ENCODE results near the gene GRSF1.

- TF ChIP-seq CTCF (tag by site-specific recombination; IDR thresholded peaks at IDR 0.05) (no peak), TRIM28 (IDR thresholded peaks at IDR 0.05; ENCODE audit: borderline replicate concordance, low read length) (no peak), ZNF837 (tag by site-specific recombination; IDR thresholded peaks at IDR 0.05) (no peak), OSR2 (tag by site-specific recombination; IDR thresholded peaks at IDR 0.05) (no peak), ZNF558 (tag by site-specific recombination; IDR thresholded peaks at IDR 0.05) (no peak), ZNF510 (tag by site-specific recombination; IDR thresholded peaks at IDR 0.05; ENCODE audit: insufficient replicate concordance) (no peak), ZNF76 (tag by site-specific recombination; IDR thresholded peaks at IDR 0.05; ENCODE audit: borderline replicate concordance, low read depth) (no peak), ZNF202 (tag by site-specific recombination; IDR thresholded peaks at IDR 0.05; ENCODE audit: borderline replicate concordance) (no peak)
- TF ChIP-seq, protein P1, sequence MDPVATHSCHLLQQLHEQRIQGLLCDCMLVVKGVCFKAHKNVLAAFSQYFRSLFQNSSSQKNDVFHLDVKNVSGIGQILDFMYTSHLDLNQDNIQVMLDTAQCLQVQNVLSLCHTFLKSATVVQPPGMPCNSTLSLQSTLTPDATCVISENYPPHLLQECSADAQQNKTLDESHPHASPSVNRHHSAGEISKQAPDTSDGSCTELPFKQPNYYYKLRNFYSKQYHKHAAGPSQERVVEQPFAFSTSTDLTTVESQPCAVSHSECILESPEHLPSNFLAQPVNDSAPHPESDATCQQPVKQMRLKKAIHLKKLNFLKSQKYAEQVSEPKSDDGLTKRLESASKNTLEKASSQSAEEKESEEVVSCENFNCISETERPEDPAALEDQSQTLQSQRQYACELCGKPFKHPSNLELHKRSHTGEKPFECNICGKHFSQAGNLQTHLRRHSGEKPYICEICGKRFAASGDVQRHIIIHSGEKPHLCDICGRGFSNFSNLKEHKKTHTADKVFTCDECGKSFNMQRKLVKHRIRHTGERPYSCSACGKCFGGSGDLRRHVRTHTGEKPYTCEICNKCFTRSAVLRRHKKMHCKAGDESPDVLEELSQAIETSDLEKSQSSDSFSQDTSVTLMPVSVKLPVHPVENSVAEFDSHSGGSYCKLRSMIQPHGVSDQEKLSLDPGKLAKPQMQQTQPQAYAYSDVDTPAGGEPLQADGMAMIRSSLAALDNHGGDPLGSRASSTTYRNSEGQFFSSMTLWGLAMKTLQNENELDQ (tag by site-specific recombination; IDR thresholded peaks at IDR 0.05; ENCODE audit: low read depth): no peak
Measured at GRCh38 chr4:70873216-70873615, 33.5 kb upstream of the GRSF1 start.
